Endothelial cell of umbilical vein (primary cell): Measurements from ENCODE around the gene MRO. TPM values are rescaled to one million over a fixed set of nuclear protein-coding genes. Genes with fewer than 3 reads are reported as not detected.

Experiments
- BruUV-seq: library from RNA; stranded (reverse); fragments of 400-500 nt; replicated peaks from 2 replicates; lab custom pipeline; 2021; lab: Mats Ljungman, UMichigan
- CTCF ChIA-PET: fragments of 300-600, 350-600 bp; sonication (Branson Sonifier 250); formaldehyde crosslinking; loops from one replicate; lab custom pipeline; 2021; ENCODE audit warnings: antibody characterized with exemption, inconsistent platforms; lab: Charles Lee
- POLR2A ChIA-PET: fragments of 300-600, 350-600 bp; sonication (Branson Sonifier 250); formaldehyde crosslinking; loops from one replicate; lab custom pipeline; 2021; ENCODE audit warnings: antibody characterized with exemption, inconsistent platforms; lab: Charles Lee
- DNase-seq: peaks from one replicate; pipeline ENCODE4 v3.0.0-alpha.2; 2011; ENCODE audit warnings: low read depth, low spot score
- FAIRE-seq: peaks from 2 replicates; lab custom pipeline; 2011; peaks lifted over from hg19 to GRCh38; lab: Jason Lieb, UNC
- H2AFZ ChIP-seq: 2 replicates; pipeline ENCODE4 v1.6.0; 2012; ENCODE audit warnings: low read depth, low read length, control low read depth, inconsistent platforms
- H3K27ac ChIP-seq: 2 replicates; pipeline ENCODE4 v1.5.1; 2011; ENCODE audit warnings: low read depth, mild to moderate bottlenecking, control low read depth, low read length, moderate library complexity; ENCODE audit not compliant: insufficient read depth
- H3K27me3 ChIP-seq, 2 experiments: 2 replicates each; pipeline versions ENCODE4 v1.6.0 to v1.6.1; 2011; ENCODE audit warnings: low read length in 2 of 2, mixed read lengths in 1 of 2; ENCODE audit not compliant: control insufficient read depth in 2 of 2, insufficient read depth in 2 of 2
- H3K36me3 ChIP-seq, 2 experiments: 2 replicates in 1 of 2; 3 replicates in 1 of 2; pipeline ENCODE4 v1.5.1; 2011; ENCODE audit warnings: low read length in 2 of 2, mild to moderate bottlenecking in 1 of 2, moderate library complexity in 1 of 2; ENCODE audit not compliant: control insufficient read depth in 2 of 2, insufficient read depth in 2 of 2; ENCODE audit errors: extremely low read depth in 1 of 2
- H3K4me1 ChIP-seq: 3 replicates; pipeline ENCODE4 v1.5.1; 2011; ENCODE audit warnings: mild to moderate bottlenecking, low read length; ENCODE audit not compliant: control insufficient read depth, insufficient read depth; ENCODE audit errors: extremely low read depth
- H3K4me2 ChIP-seq: 2 replicates; pipeline ENCODE4 v1.6.1; 2011; ENCODE audit warnings: low read length, control low read depth, mixed read lengths; ENCODE audit not compliant: insufficient read depth
- H3K4me3 ChIP-seq, 3 experiments: fragments of 200-600 bp in 1 of 3; sonication (generic), shearing (Covaris generic) in 1 of 3; replicated peaks in 1 of 3; 2 replicates each; pipeline ENCODE4 v1.5.1; 2011 to 2016; ENCODE audit warnings: control low read depth in 3 of 3, low read length in 3 of 3, mild to moderate bottlenecking in 2 of 3, inconsistent platforms in 1 of 3, low read depth in 1 of 3, moderate library complexity in 1 of 3; ENCODE audit not compliant: insufficient read depth in 1 of 3
- H3K79me2 ChIP-seq: 2 replicates; pipeline ENCODE4 v1.6.0; 2012; ENCODE audit warnings: low read length, inconsistent platforms; ENCODE audit not compliant: control insufficient read depth, insufficient read depth
- H3K9ac ChIP-seq: replicated peaks from 2 replicates; pipeline ENCODE3; 2011; ENCODE audit warnings: low read length, control low read depth; ENCODE audit not compliant: insufficient read depth; ENCODE audit errors: extremely low read depth
- H3K9me1 ChIP-seq: replicated peaks from 3 replicates; pipeline ENCODE4 v1.6.0; 2011; ENCODE audit warnings: mild to moderate bottlenecking, low read length; ENCODE audit not compliant: control insufficient read depth, insufficient read depth; ENCODE audit errors: extremely low read depth
- H3K9me3 ChIP-seq: replicated peaks from 2 replicates; pipeline ENCODE4 v1.5.1; 2012; ENCODE audit warnings: low read length, inconsistent platforms; ENCODE audit not compliant: control insufficient read depth, insufficient read depth
- H4K20me1 ChIP-seq: replicated peaks from 2 replicates; pipeline ENCODE3; 2011; ENCODE audit warnings: mild to moderate bottlenecking, low read length; ENCODE audit not compliant: control insufficient read depth, insufficient read depth; ENCODE audit errors: extremely low read depth
- EZH2 ChIP-seq: IDR thresholded peaks from 2 replicates; pipeline ENCODE4 v1.6.1; 2012; ENCODE audit warnings: borderline replicate concordance, low read depth, mild to moderate bottlenecking, moderate library complexity, low read length, inconsistent platforms; ENCODE audit not compliant: severe bottlenecking
- FOS ChIP-seq: IDR thresholded peaks from 2 replicates; pipeline ENCODE4 v1.6.1; 2011; ENCODE audit warnings: mild to moderate bottlenecking, low read length, moderate library complexity, borderline replicate concordance; ENCODE audit not compliant: insufficient read depth
- JUN ChIP-seq: IDR thresholded peaks from 2 replicates; pipeline ENCODE4 v1.6.1; 2011; ENCODE audit warnings: borderline replicate concordance, low read depth; ENCODE audit not compliant: insufficient read length, insufficient read depth
- POLR2AphosphoS5 ChIP-seq: IDR thresholded peaks from 2 replicates; pipeline ENCODE4 v1.6.1; 2012; ENCODE audit warnings: low read depth, mild to moderate bottlenecking, control low read depth, low read length, moderate library complexity; ENCODE audit not compliant: insufficient read depth
- dilution Hi-C: fragments of 300-500 bp; cut with MboI; formaldehyde crosslinking; loops from one replicate; pipeline ENCODE4 v1.15.0; 2019; ENCODE audit warnings: low sequenced_read_pairs; ENCODE audit not compliant: extremely low pct_ligation_motif_present
- intact Hi-C: fragments of 100-400 bp; cut with micrococcal nuclease; formaldehyde crosslinking; loops from one replicate; pipeline ENCODE4 v1.10.0; 2022
- polyA plus RNA-seq, 4 experiments: library from polyadenylated mRNA; depleted of rRNA in 3 of 4; stranded (reverse) in 3 of 4; unstranded in 1 of 4; fragments of >200 nt; gene quantifications; 2 replicates each; pipeline versions ENCODE4 v1.2.1 to v1.2.3, GENCODE V29; 2011 to 2012; ENCODE audit warnings: missing spikeins in 1 of 4
- total RNA-seq: library from RNA; stranded (reverse); gene quantifications from 2 replicates; pipeline ENCODE4 v1.2.3, GENCODE V29; 2021
- TF ChIP-seq, protein P1 (sequence below), 2 donors: IDR thresholded peaks; 1 replicate in 1 of 2; 2 replicates in 1 of 2; pipeline ENCODE4 v1.5.1; 2011; ENCODE audit warnings: low read length in 2 of 2, mild to moderate bottlenecking in 2 of 2, moderate library complexity in 2 of 2, control low read depth in 1 of 2, inconsistent platforms in 1 of 2, low read depth in 1 of 2; ENCODE audit not compliant: insufficient read depth in 1 of 2; ENCODE audit errors: extremely low read depth in 1 of 2

MRO gene
- total and polyA plus RNA-seq, 2 donors (not counting 3 experiments of a cell fraction or from before 2014, with no cell fraction given): not detected

DNA sequence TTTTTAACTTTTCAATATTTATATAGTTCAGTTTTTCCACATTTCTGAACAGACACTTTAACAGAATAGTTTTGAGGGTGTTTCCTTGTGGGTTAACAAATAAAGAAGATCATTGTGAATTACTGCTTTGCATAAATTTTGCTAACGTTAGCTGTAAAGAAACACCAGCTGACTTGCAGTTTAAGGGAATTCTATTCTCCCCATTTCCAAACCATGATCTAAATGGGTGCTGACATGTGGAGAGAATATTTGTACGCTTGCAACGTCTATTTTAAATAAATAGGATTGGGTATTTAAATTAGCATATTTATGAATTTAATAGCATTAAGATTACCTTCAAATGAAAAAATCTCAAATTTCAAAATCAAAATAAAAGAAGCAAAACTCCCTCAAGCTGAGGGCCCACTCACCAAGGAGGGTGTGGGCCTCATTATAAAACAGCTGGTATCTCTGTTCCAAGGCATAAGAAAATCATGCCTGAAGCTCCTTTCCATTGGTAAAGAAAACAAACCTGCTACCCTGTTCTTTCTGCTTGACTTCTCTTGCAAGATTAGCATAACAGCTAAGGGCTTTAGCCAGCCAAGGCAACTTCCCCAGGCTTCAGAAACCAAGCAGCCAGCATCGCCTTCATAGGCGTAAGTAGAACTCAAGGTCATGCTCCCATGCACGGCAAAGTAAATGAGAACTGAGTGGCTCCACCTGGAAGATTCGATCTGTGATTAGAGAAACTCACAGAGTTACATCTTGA lies 3.2 kb downstream of the MRO start:
- dilution Hi-C loops: no loop called here
- Histone ChIP-seq H3K9ac (no peak overlapping the region), H3K27me3 (peaks cover 0 to 6% of the 10 kb centered on the region in 2 experiments), H3K4me1 (no peaks in the 10 kb centered on the region), H4K20me1 (no peaks in the 10 kb centered on the region), H3K4me2 (no peak overlapping the region), H3K79me2 (no peaks in the 10 kb centered on the region), H2AFZ (no peak overlapping the region), H3K9me1 (no peaks in the 10 kb centered on the region), H3K4me3 (no peak overlapping the region), H3K36me3 (no peaks in the 10 kb centered on the region), H3K27ac (no peak overlapping the region), H3K9me3 (no peaks in the 10 kb centered on the region)
- CTCF ChIA-PET: interaction anchor here (1.2 to 2.6 kb wide), 3 partner anchors 50 to 235 kb away, joined by 3 to 12 read pairs (median 4); no protein-coding TSS in a partner anchor
- POLR2A ChIA-PET: no interaction called here
- TF ChIP-seq POLR2AphosphoS5: no peak
- no peak for TF ChIP-seq EZH2
- intact Hi-C loops: no loop called here
- DNase-seq (no peak), FAIRE-seq (no peak)
- BruUV-seq: no TSS peak

DNA sequence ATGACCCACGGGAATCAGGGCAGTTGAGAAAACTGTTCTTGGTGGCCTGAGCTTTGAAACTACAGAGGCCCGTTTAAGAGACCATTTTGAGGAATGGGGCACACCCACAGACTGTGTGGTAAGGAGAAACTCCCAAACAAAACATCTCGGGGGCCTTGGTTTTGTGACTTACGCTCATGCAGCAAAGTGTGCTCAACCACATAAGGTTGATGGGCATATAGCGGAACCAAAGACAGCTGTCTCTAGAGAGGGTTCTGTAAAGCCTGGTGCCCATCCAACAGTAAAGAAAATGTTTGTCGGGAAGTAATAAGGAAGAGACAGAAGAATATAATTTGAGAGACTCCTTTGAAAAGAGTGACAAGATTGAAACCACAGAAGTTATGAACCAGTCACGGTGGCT lies 5.4 kb downstream of the MRO start:
- no peak for FAIRE-seq
- Histone ChIP-seq H3K9ac (no peak overlapping the region), H3K4me2 (no peak overlapping the region), H4K20me1 (no peaks in the 10 kb centered on the region), H3K9me3 (no peaks in the 10 kb centered on the region), H3K36me3 (no peaks in the 10 kb centered on the region), H3K27me3 (peaks cover 0 to 6% of the 10 kb centered on the region in 2 experiments), H3K79me2 (no peaks in the 10 kb centered on the region), H2AFZ (no peak overlapping the region), H3K27ac (no peak overlapping the region), H3K9me1 (no peaks in the 10 kb centered on the region), H3K4me1 (no peaks in the 10 kb centered on the region), H3K4me3 (no peak overlapping the region)
- DNase-seq: no peak
- dilution Hi-C loops: no loop called here
- ChIA-PET POLR2A (no interaction called here), CTCF (no interaction called here)
- no TSS peak for BruUV-seq
- intact Hi-C loops: no loop called here
- TF ChIP-seq JUN: no peak
- TF ChIP-seq, protein P1, sequence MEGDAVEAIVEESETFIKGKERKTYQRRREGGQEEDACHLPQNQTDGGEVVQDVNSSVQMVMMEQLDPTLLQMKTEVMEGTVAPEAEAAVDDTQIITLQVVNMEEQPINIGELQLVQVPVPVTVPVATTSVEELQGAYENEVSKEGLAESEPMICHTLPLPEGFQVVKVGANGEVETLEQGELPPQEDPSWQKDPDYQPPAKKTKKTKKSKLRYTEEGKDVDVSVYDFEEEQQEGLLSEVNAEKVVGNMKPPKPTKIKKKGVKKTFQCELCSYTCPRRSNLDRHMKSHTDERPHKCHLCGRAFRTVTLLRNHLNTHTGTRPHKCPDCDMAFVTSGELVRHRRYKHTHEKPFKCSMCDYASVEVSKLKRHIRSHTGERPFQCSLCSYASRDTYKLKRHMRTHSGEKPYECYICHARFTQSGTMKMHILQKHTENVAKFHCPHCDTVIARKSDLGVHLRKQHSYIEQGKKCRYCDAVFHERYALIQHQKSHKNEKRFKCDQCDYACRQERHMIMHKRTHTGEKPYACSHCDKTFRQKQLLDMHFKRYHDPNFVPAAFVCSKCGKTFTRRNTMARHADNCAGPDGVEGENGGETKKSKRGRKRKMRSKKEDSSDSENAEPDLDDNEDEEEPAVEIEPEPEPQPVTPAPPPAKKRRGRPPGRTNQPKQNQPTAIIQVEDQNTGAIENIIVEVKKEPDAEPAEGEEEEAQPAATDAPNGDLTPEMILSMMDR (IDR thresholded peaks at IDR 0.05; ENCODE audit: extremely low read depth in 1 of 2, insufficient read depth in 1 of 2, low read depth in 1 of 2, low read length in 2 of 2): no peak
- TF ChIP-seq FOS: no peak
- no peak for TF ChIP-seq EZH2
